H9 (cell line): ENCODE measurements around the gene PCDH9. TPM values are rescaled to one million over a fixed set of nuclear protein-coding genes. Genes with fewer than 3 reads are reported as not detected.

Experiments
- DNase-seq: peaks from one replicate; pipeline ENCODE4 v3.0.0-alpha.2; 2017
- H2AFZ ChIP-seq: one replicate; pipeline ENCODE4 v1.6.1; 2013; ENCODE audit warnings: mild to moderate bottlenecking, low read length, control low read depth, moderate library complexity
- H2AK5ac ChIP-seq: 2 replicates; pipeline ENCODE4 v1.6.1; 2013; ENCODE audit warnings: low read length, control low read depth, mixed read lengths; ENCODE audit not compliant: insufficient read length
- H2BK120ac ChIP-seq: one replicate; pipeline ENCODE4 v1.6.1; 2013; ENCODE audit warnings: low read depth, mild to moderate bottlenecking, low read length, control low read depth, inconsistent platforms; ENCODE audit not compliant: poor library complexity, severe bottlenecking
- H2BK12ac ChIP-seq: 2 replicates; pipeline ENCODE4 v1.6.1; 2013; ENCODE audit warnings: low read length, control low read depth, mixed read lengths, low read depth; ENCODE audit not compliant: insufficient read length
- H2BK15ac ChIP-seq: 2 replicates; pipeline ENCODE4 v1.6.1; 2013; ENCODE audit warnings: low read depth, low read length, control low read depth
- H2BK20ac ChIP-seq: one replicate; pipeline ENCODE4 v1.6.1; 2013; ENCODE audit warnings: low read depth, mild to moderate bottlenecking, low read length, control low read depth, inconsistent platforms; ENCODE audit not compliant: poor library complexity, severe bottlenecking
- H2BK5ac ChIP-seq: 2 replicates; pipeline ENCODE4 v1.6.1; 2013; ENCODE audit warnings: low read length, control low read depth, mixed read lengths; ENCODE audit not compliant: insufficient read length
- H3K14ac ChIP-seq: 2 replicates; pipeline ENCODE4 v1.6.1; 2013; ENCODE audit warnings: low read length, control low read depth; ENCODE audit not compliant: insufficient read depth
- H3K18ac ChIP-seq: 2 replicates; pipeline ENCODE4 v1.6.1; 2013; ENCODE audit warnings: low read depth, mild to moderate bottlenecking, mixed read lengths, low read length, control low read depth; ENCODE audit not compliant: insufficient read length
- H3K23ac ChIP-seq: 2 replicates; pipeline ENCODE4 v1.6.1; 2013; ENCODE audit warnings: low read length, control low read depth, mixed read lengths, low read depth; ENCODE audit not compliant: insufficient read length
- H3K23me2 ChIP-seq: 2 replicates; pipeline ENCODE4 v1.6.1; 2013; ENCODE audit warnings: low read depth, mild to moderate bottlenecking, mixed read lengths, low read length, control low read depth; ENCODE audit not compliant: insufficient read length, poor library complexity, severe bottlenecking
- H3K27ac ChIP-seq: 2 replicates; pipeline ENCODE4 v1.5.1; 2013; ENCODE audit warnings: low read length, control low read depth, mixed read lengths, low read depth; ENCODE audit not compliant: insufficient read length
- H3K27me3 ChIP-seq: 2 replicates; pipeline ENCODE4 v1.6.1; 2013; ENCODE audit warnings: low read length, control low read depth, inconsistent platforms; ENCODE audit not compliant: insufficient read depth
- H3K4ac ChIP-seq: 2 replicates; pipeline ENCODE4 v1.6.1; 2013; ENCODE audit warnings: low read depth, mild to moderate bottlenecking, control low read depth, inconsistent platforms, low read length, moderate library complexity
- H3K4me1 ChIP-seq: 2 replicates; pipeline ENCODE4 v1.6.1; 2013; ENCODE audit warnings: low read length, control low read depth, inconsistent platforms; ENCODE audit not compliant: insufficient read depth
- H3K4me2 ChIP-seq: 2 replicates; pipeline ENCODE4 v1.6.1; 2013; ENCODE audit warnings: low read length, control low read depth, mixed read lengths; ENCODE audit not compliant: insufficient read length, insufficient read depth
- H3K56ac ChIP-seq: 2 replicates; pipeline ENCODE4 v1.6.1; 2013; ENCODE audit warnings: low read depth, mild to moderate bottlenecking, mixed read lengths, low read length, control low read depth; ENCODE audit not compliant: insufficient read length
- H3K79me1 ChIP-seq: 2 replicates; pipeline ENCODE4 v1.6.1; 2013; ENCODE audit warnings: low read depth, mild to moderate bottlenecking, moderate library complexity, low read length, control low read depth, inconsistent platforms; ENCODE audit not compliant: insufficient read depth, poor library complexity, severe bottlenecking
- H3K79me2 ChIP-seq: 2 replicates; pipeline ENCODE4 v1.6.1; 2013; ENCODE audit warnings: low read length, control low read depth, inconsistent platforms; ENCODE audit not compliant: insufficient read depth
- H3K9ac ChIP-seq: 2 replicates; pipeline ENCODE4 v1.6.1; 2013; ENCODE audit warnings: low read length, control low read depth, mixed read lengths; ENCODE audit not compliant: insufficient read length; ENCODE audit errors: extremely low read depth
- H3K9me3 ChIP-seq: one replicate; pipeline ENCODE4 v1.6.1; 2013; ENCODE audit warnings: low read depth, low read length, inconsistent platforms; ENCODE audit not compliant: control insufficient read depth
- H3T11ph ChIP-seq: one replicate; pipeline ENCODE4 v1.6.1; 2013; ENCODE audit warnings: mild to moderate bottlenecking, low read length, control low read depth, inconsistent platforms
- H4K20me1 ChIP-seq: one replicate; pipeline ENCODE4 v1.6.1; 2013; ENCODE audit not compliant: control insufficient read depth, insufficient read length, insufficient read depth
- H4K5ac ChIP-seq: 2 replicates; pipeline ENCODE4 v1.6.1; 2013; ENCODE audit warnings: low read depth, mild to moderate bottlenecking, mixed read lengths, low read length, control low read depth; ENCODE audit not compliant: insufficient read length
- H4K8ac ChIP-seq: replicated peaks from 2 replicates; pipeline ENCODE4 v1.6.1; 2013; ENCODE audit warnings: low read length, control low read depth, mixed read lengths, low read depth; ENCODE audit not compliant: insufficient read length
- H4K91ac ChIP-seq: 2 replicates; pipeline ENCODE4 v1.6.1; 2013; ENCODE audit warnings: low read depth, mild to moderate bottlenecking, moderate library complexity, mixed read lengths, low read length, control low read depth; ENCODE audit not compliant: insufficient read length
- H3K27ac Mint-ChIP-seq, 3 experiments: 2 replicates in 2 of 3; 3 replicates in 1 of 3; pipeline ENCODE4 v1.8.0; 2020 to 2021; ENCODE audit warnings: mixed read lengths in 3 of 3, mild to moderate bottlenecking in 1 of 3, moderate library complexity in 1 of 3
- H3K27me3 Mint-ChIP-seq: 2 replicates; pipeline ENCODE4 v1.8.0; 2021; ENCODE audit warnings: low read depth, mild to moderate bottlenecking, moderate library complexity, mixed read lengths
- H3K36me3 Mint-ChIP-seq, 3 experiments: 2 replicates in 2 of 3; 3 replicates in 1 of 3; pipeline ENCODE4 v1.8.0; 2020 to 2021; ENCODE audit warnings: low read depth in 3 of 3, mixed read lengths in 3 of 3; ENCODE audit not compliant: insufficient read depth in 1 of 3
- H3K4me1 Mint-ChIP-seq, 2 experiments: 2 replicates each; pipeline ENCODE4 v1.8.0; 2020; ENCODE audit warnings: mixed read lengths in 2 of 2
- H3K4me3 Mint-ChIP-seq, 2 experiments: 2 replicates in 1 of 2; 3 replicates in 1 of 2; pipeline ENCODE4 v1.8.0; 2020 to 2021; ENCODE audit warnings: mild to moderate bottlenecking in 2 of 2, mixed read lengths in 2 of 2, moderate library complexity in 1 of 2
- H3K9me3 Mint-ChIP-seq, 2 experiments: 2 replicates in 1 of 2; 3 replicates in 1 of 2; pipeline ENCODE4 v1.8.0; 2020; ENCODE audit warnings: mild to moderate bottlenecking in 2 of 2, mixed read lengths in 2 of 2, moderate library complexity in 1 of 2
- CTCF ChIP-seq: fragments of 200-600 bp; sonication (generic); conservative IDR thresholded peaks from 3 replicates; pipeline ENCODE4 v1.8.0; 2021; ENCODE audit warnings: antibody characterized with exemption, mild to moderate bottlenecking
- WGBS: extraction: QIAGEN DNeasy Blood & Tissue Kit; methylation state at CpG from one replicate; pipeline ENCODE4 v1.1.7; 2013; ENCODE audit warnings: missing lambda C conversion rate, low lambda C conversion rate, mixed read lengths; ENCODE audit not compliant: insufficient read length; ENCODE audit errors: extremely low coverage; 5-methylcytosine and 5-hydroxymethylcytosine counted together
- total RNA-seq: library from RNA; stranded (reverse); gene quantifications from 2 replicates; pipeline ENCODE4 v1.2.1, GENCODE V29; 2021

PCDH9 gene
- total RNA-seq, 1 experiment from 2014 or later, result 0.11 TPM

- Mint-ChIP-seq H3K27ac (no peak overlapping the region; a peak in 1 of 7 replicates), H3K4me1 (peaks cover 7 to 13% of the 10 kb centered on the region in 2 experiments), H3K4me3 (no peak overlapping the region), H3K36me3 (no peaks in the 10 kb centered on the region), H3K27me3 (no peaks in the 10 kb centered on the region), H3K9me3 (no peaks in the 10 kb centered on the region)
- Histone ChIP-seq H2BK20ac (no peak overlapping the region), H3T11ph (no peak overlapping the region), H3K79me1 (no peaks in the 10 kb centered on the region), H4K20me1 (no peaks in the 10 kb centered on the region), H3K4ac (no peak overlapping the region), H3K14ac (no peak overlapping the region), H3K4me2 (no peak overlapping the region), H3K9me3 (no peaks in the 10 kb centered on the region), H3K23me2 (no peaks in the 10 kb centered on the region), H3K56ac (no peak overlapping the region), H4K8ac (no peak overlapping the region), H3K18ac (no peak overlapping the region), H2BK12ac (no peak overlapping the region), H3K79me2 (no peaks in the 10 kb centered on the region), H3K27me3 (no peaks in the 10 kb centered on the region), H2BK120ac (no peak overlapping the region), H2BK5ac (no peak overlapping the region), H2BK15ac (no peak overlapping the region), H3K23ac (no peak overlapping the region), H2AK5ac (no peak overlapping the region), H2AFZ (no peak overlapping the region), H3K4me1 (peaks cover 2% of the 10 kb centered on the region; the same call in 1 of the 2 replicates), H3K27ac (no peak overlapping the region), H3K9ac (no peak overlapping the region), H4K5ac (no peak overlapping the region), H4K91ac (no peak overlapping the region)
- DNase-seq, result no peak
- no CpG with 5 or more reads among the region's 1 CpG for WGBS
- no peak for TF ChIP-seq CTCF
These were observed 256.0 kb downstream of the PCDH9 start for GRCh38 chr13:66974174-66974573.
